ENCODE data around the gene SLC48A1.

DNA sequence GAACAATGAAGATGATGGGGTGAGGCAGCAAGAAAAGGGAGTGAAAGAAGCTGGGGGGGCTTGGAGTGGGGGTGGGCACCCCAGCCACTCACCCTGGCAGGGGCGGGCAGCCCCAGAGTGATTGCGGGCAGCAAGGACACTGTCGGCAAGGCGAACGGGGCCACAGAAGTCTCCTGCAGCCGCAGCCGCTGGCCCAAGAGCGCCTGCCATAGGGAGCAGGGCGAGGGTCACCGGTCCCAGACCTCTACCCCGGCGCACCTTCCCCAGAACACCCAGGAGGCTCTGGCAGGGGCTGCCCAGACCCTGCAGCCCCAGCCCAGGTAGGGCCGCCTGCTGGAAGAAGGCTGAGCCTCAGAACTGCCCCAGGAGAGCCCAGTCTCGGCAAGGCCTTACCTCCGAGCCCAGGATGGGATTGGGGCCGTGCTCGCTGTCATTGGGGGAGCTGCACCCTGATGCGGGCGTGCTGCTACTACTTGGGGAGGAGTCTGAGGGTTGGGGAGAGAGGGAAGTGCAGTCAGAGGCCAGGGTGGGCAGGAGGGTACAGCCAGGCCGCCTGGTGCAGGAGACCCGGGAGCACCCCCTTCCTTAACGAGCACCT lies 22.9 kb downstream of the SLC48A1 start:
- no peak for TF ChIP-seq POLR2AphosphoS5 (IDR thresholded peaks at IDR 0.05)
- TF ChIP-seq POLR2A (IDR thresholded peaks at IDR 0.05) = no peak
- TF ChIP-seq, protein P1, sequence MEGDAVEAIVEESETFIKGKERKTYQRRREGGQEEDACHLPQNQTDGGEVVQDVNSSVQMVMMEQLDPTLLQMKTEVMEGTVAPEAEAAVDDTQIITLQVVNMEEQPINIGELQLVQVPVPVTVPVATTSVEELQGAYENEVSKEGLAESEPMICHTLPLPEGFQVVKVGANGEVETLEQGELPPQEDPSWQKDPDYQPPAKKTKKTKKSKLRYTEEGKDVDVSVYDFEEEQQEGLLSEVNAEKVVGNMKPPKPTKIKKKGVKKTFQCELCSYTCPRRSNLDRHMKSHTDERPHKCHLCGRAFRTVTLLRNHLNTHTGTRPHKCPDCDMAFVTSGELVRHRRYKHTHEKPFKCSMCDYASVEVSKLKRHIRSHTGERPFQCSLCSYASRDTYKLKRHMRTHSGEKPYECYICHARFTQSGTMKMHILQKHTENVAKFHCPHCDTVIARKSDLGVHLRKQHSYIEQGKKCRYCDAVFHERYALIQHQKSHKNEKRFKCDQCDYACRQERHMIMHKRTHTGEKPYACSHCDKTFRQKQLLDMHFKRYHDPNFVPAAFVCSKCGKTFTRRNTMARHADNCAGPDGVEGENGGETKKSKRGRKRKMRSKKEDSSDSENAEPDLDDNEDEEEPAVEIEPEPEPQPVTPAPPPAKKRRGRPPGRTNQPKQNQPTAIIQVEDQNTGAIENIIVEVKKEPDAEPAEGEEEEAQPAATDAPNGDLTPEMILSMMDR (IDR thresholded peaks at IDR 0.05) = no peak
